NCI-H1930 (cell line): ENCODE data around the gene FCMR.
"Not testable (repeated sequence)": the region's sequence is repeated elsewhere in the genome, so short reads cannot be mapped to it uniquely, and the experiment has no call there.

Experiments
- DNase-seq, 2 experiments: peaks; one replicate each; lab custom pipeline; 2025; lab: John Stamatoyannopoulos, UW

FCMR gene

GRCh38 chr1:206875752-206876377, 45.9 kb downstream of the FCMR start:
- DNase-seq: no peak

- DNase-seq: no peak
These were observed 48.0 kb downstream of the FCMR start for GRCh38 chr1:206873603-206874188.

- no peak for DNase-seq
These were observed 49.6 kb downstream of the FCMR start for GRCh38 chr1:206872139-206872538.

GRCh38 chr1:206868264-206868663, 53.5 kb downstream of the FCMR start:
- DNase-seq: no peak

GRCh38 chr1:206867716-206868115, 54.0 kb downstream of the FCMR start:
- DNase-seq: no peak

GRCh38 chr1:206867239-206867638, 54.5 kb downstream of the FCMR start:
- no peak for DNase-seq

GRCh38 chr1:206866062-206866461, 55.7 kb downstream of the FCMR start:
- DNase-seq: no peak

- DNase-seq: peak; percentile 7 to 55
These were observed 56.6 kb downstream of the FCMR start, which contains the start of gene IL20 for GRCh38 chr1:206864939-206865671. TSS of gene IL20 (plus strand) at chr1:206865623. CDS start at chr1:206865853, 230 bp downstream.

GRCh38 chr1:206863266-206863665, 58.5 kb downstream of the FCMR start:
- no peak for DNase-seq

GRCh38 chr1:206860165-206860564, 61.6 kb downstream of the FCMR start:
- DNase-seq: no peak

GRCh38 chr1:206859082-206859521, 62.6 kb downstream of the FCMR start:
- DNase-seq: no peak

- DNase-seq: no peak
These were observed 64.9 kb downstream of the FCMR start for GRCh38 chr1:206856674-206857464.

- no peak for DNase-seq
These were observed 65.9 kb downstream of the FCMR start for GRCh38 chr1:206855859-206856258.

- no peak for DNase-seq
These were observed 67.2 kb downstream of the FCMR start for GRCh38 chr1:206854401-206855129.

GRCh38 chr1:206853696-206854095, 68.0 kb downstream of the FCMR start:
- DNase-seq: not testable (repeated sequence)
